CD4-positive, alpha-beta T cell treated with Interleukin-10 for 1 hour (primary cell): Measurements from ENCODE around the gene CASQ2.
A peak's percentile ranks its signal among the peaks of the same experiment; 100 is the strongest.

Source experiments
- DNase-seq: peaks from one replicate; pipeline ENCODE4 v3.0.0-alpha.2; 2020

CASQ2 gene

DNA sequence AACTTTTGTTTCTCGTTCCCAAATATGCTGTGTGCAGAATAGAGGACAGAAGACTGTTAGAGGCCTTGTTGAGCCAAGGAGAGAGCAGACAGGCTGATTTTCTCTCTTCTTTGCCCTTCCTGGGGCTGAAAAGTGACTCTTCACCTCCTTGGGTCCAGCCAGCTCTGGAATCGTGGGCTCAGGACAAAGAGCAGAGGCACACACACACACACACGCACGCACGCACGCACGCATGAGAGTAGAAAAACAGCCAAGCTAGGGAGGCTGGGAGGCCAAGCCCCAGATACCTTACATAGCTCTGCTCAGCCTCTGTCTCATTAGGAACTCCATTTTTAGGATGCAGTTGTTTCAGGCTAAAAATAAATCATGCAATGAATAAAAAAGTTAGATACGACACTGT, at the start of gene CASQ2:
CASQ2 (minus strand) TSS at position 166 of the 400 bp plus-strand sequence. CDS start 173 bp downstream, outside the sequence.
- DNase-seq: no peak

- no peak for DNase-seq
These were observed 47.2 kb upstream of the CASQ2 start for GRCh38 chr1:115815694-115816093.

- no peak for DNase-seq
These were observed 46.3 kb upstream of the CASQ2 start for GRCh38 chr1:115814685-115815398.

DNA sequence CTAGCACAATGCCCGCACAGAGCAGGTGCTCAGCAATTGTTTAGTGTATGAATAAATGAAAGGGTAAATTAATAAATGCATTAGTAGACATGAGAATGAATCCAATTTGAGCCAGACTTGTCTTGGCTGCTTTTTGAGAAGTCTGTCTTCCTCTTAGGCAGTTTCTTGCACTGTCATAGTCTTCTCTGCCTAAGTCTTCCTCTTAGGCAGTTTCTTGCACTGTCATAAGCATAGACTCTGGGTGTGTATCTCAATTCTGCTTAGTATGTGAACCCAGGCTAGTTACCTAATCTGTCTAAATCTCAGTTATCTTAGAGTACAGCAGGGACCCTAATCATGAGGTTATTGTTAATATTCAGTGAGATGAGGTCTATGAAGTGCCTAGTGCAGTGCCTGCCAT, 45.2 kb upstream of the CASQ2 start:
- DNase-seq: no peak

DNA sequence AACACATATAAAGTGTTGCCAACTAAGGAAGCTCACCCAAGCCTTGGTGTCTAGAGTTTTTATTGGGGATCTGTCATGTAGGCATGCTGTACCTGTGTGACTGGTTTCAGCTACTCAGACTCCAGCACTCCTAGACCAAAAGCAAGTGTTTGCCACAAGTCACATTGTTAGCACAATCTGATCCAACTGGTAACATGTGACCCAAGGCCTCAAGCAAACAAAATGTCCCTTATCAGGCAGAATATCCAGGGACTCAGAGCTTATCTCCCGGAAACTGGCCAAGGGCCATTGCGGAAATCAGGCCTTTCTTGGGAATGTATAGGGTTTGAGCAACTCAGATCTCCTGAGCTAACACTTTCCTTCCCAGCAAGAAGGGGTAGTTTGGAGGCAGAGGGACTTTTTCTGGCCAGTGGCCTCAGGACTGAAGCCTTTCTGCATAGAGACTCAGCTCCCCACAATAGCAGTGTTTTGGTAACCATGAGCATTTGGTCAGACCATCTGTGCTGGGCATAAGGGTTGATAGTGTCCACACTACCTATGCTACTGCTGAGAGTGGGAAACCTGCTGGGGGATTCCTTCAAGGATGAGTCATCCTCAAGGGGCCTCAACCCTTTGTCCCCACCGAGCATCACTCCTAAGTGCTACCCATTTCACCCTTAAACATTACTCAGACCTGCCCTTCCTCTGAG, 42.8 kb upstream of the CASQ2 start:
- no peak for DNase-seq

GRCh38 chr1:115810609-115811008, 42.1 kb upstream of the CASQ2 start:
- no peak for DNase-seq

DNA sequence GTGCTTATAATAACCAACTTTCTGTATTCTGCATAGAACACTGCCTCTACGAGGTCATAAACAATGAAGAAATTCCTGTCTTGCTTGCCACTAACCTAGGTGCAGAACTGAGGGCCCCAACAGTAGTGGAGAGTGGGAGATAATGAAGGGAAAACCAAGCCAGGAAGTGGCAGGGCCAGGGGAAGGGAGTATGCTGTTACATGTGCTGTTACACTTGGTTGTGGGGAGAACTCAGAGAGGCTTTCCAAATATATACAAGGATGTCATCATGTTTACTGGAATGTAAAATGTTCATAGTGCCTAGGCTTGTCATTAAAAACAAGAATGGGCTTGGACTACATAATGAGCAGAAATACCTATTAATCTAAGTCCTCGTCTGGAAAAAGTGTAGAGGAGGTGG, 41.3 kb upstream of the CASQ2 start:
- no peak for DNase-seq

GRCh38 chr1:115809076-115809475, 40.6 kb upstream of the CASQ2 start:
- no peak for DNase-seq

GRCh38 chr1:115807723-115808122, 39.2 kb upstream of the CASQ2 start:
- peak; percentile 54 for DNase-seq

GRCh38 chr1:115805597-115805996, 37.1 kb upstream of the CASQ2 start:
- no peak for DNase-seq

- DNase-seq: no peak
These were observed 33.9 kb upstream of the CASQ2 start for GRCh38 chr1:115802416-115802815.

- DNase-seq: no peak
These were observed 29.0 kb upstream of the CASQ2 start for GRCh38 chr1:115797486-115797885.

- DNase-seq: no peak
These were observed 28.4 kb upstream of the CASQ2 start for GRCh38 chr1:115796897-115797296.

GRCh38 chr1:115796036-115796435, 27.5 kb upstream of the CASQ2 start:
- no peak for DNase-seq

DNA sequence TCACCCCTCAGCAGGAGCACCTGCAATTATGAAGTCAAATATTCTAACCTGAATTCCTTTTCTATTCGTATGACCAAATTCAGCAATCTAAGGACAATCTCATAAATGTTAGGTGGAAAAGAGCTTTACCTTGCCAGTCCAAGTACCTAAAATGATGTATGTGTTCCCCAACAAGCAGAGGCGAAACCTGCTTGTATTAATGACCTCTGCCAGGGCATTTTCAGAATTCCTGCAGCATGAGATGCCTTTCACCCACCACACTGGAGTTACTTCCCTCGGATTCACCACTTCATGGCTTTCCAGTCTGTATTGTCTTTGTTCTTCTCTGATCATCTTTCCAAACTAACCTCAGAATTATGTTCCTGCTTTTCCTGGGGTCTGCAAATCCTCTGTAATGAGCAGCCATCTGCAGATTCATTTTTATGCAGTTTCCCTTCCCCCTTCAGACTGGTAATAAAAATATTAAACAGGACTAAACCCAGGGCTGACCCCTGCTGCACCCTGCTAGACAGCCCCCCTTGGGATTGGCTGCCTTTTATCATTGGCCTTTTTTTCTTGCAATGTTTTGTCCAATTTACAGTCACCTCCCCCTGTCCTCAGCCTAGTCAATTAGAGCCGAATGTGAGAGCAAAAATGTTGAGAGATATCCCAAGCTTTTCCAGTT, 26.6 kb upstream of the CASQ2 start:
- no peak for DNase-seq

DNA sequence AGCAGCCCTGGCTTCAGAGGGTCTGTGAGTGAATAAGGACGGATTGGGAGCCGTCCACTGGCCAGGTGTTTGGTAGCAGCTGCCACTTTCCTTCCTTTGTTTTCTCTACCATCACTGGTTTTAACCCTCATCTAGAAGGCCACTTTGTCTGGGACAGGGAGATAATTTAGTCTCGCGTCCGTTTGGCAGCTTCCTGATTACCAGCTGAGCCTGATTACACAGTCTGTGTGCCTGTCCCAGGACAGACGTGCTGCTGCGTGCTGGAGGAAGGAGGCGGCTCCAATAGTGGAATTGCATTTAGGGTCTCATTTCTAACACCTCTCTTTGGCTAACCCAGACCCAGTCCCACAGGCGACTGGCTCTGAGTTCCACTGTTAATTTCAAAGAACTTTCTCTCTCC, 24.6 kb upstream of the CASQ2 start:
- no peak for DNase-seq

GRCh38 chr1:115791816-115792215, 23.3 kb upstream of the CASQ2 start:
- DNase-seq: no peak

DNA sequence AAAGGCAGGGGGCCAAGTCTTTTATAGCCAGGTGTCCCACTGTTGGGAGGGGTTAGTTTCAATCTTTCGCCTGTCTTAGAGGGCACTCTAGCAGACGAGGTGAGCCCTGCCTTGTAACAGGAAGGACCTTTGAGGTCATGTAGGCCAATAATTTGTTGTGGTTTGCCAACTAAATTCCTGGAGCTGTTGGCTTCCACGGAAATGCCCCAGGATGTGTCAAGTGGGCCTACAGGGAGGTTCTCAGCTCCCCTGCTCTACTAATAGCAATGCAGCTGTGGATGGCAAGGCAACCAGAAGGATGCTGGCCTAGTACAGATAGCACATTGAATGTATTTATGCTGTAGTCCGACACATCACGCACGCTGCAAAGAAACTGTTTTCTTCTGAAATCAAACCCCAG, 22.3 kb upstream of the CASQ2 start:
- no peak for DNase-seq

GRCh38 chr1:115790356-115790755, 21.8 kb upstream of the CASQ2 start:
- DNase-seq: no peak

DNA sequence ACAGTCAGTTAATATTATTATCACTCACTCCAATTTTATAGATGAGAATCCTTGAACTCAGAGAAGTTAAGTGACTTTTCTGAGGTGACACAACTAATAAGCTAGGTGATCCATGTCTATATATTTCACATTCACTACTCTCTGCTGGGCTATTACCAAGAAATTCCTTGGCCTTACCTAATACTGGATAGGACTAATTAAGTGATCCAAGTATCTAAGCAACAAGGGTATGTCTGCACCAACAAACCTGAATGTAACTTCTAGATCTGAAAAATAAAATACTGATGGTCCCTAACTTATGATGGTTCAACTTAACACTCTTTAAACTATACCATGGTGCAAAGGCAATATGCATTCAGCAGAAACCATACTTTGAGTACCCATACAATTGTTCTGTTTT, 14.8 kb upstream of the CASQ2 start:
- no peak for DNase-seq

GRCh38 chr1:115782571-115783281, 14.2 kb upstream of the CASQ2 start:
- DNase-seq: no peak

- no peak for DNase-seq
These were observed 13.3 kb upstream of the CASQ2 start for GRCh38 chr1:115781851-115782250.

GRCh38 chr1:115781343-115781742, 12.8 kb upstream of the CASQ2 start:
- DNase-seq: no peak
